ENCODE results near the gene FAM163A. TPM values are rescaled to one million over a fixed set of nuclear protein-coding genes. Genes with fewer than 3 reads are reported as not detected.

Gene FAM163A
- total RNA-seq, 1 donor from 2014 or later = 0.17 TPM

DNA sequence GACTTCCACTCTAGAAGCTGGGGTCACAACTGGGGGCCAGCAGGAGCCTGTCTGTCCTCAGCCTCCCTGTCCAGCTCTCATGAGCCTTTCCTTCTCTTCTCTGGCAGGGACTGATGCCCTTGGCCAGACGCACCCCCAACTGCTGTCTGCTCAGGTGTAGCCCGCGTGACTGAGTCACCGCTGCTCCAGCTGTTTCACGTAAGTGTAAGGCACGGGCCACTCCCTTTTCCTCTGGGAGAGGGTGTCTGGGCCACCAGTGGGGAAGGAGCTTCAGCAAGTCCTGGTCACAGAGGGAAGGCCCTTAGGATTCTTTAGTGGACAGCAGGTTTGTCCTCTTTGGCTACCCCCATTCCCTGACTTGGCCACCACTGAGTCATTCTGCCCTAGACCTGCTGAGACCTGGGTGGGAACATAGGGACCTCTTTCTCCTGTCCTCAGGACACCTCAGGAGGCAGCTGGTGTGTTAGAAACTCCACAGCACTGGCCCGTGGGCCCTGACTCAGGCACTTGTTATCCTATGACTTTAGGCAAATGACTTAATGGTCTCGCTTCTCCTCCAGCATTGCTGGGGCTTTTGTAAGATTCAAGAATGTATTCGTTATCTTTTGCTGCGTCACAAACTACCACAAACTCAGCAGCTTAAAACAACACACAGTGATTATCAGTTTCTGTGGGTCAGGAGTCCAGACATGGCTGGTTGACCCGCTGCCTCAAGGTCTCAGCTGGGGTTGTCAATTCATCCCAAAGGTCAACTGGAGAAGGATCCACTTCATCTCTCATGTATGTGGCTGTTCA lies 64.8 kb downstream of the FAM163A start:
- Histone ChIP-seq H3K36me3 (ENCODE audit: control insufficient read depth, insufficient read depth, low read length) (no peaks in the 10 kb centered on the region), H3K27me3 (ENCODE audit: control insufficient read depth, insufficient read depth, low read length) (peaks cover 17% of the 10 kb centered on the region), H3K4me3 (ENCODE audit: low read depth, low read length) (no peak overlapping the region)
- TF ChIP-seq, protein P1, sequence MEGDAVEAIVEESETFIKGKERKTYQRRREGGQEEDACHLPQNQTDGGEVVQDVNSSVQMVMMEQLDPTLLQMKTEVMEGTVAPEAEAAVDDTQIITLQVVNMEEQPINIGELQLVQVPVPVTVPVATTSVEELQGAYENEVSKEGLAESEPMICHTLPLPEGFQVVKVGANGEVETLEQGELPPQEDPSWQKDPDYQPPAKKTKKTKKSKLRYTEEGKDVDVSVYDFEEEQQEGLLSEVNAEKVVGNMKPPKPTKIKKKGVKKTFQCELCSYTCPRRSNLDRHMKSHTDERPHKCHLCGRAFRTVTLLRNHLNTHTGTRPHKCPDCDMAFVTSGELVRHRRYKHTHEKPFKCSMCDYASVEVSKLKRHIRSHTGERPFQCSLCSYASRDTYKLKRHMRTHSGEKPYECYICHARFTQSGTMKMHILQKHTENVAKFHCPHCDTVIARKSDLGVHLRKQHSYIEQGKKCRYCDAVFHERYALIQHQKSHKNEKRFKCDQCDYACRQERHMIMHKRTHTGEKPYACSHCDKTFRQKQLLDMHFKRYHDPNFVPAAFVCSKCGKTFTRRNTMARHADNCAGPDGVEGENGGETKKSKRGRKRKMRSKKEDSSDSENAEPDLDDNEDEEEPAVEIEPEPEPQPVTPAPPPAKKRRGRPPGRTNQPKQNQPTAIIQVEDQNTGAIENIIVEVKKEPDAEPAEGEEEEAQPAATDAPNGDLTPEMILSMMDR (IDR thresholded peaks at IDR 0.05; ENCODE audit: insufficient read depth, low read length, poor library complexity, severe bottlenecking) = no peak
- peak; percentile 41 for DNase-seq (ENCODE audit: low read depth)

DNA sequence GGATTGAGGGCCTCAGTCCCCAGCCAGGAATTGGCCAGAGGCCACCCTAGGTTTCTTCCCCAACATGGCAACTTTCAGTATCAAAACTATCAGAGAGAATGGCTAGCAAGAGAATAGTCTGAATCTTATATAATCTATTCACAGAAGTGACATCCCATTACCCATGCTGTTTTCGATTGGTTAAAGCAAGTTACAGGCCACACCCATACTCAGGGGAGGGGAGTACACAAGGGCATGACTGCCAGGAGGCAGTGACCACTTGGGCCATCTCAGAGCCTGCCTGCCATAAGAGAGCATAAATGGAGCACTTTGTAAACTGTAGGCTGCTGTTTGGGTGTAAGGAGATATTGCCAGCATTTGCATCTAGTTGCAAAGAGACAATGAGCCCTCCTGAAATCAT lies 65.4 kb downstream of the FAM163A start:
- TF ChIP-seq, protein P1 (IDR thresholded peaks at IDR 0.05; ENCODE audit: insufficient read depth, low read length, poor library complexity, severe bottlenecking) = no peak
- H3K36me3 ChIP-seq (ENCODE audit: control insufficient read depth, insufficient read depth, low read length) = no peaks in the 10 kb centered on the region
- no peak for DNase-seq (ENCODE audit: low read depth)
- no peak overlapping the region for H3K4me3 ChIP-seq (ENCODE audit: low read depth, low read length)
- peaks cover 20% of the 10 kb centered on the region for H3K27me3 ChIP-seq (ENCODE audit: control insufficient read depth, insufficient read depth, low read length)

DNA sequence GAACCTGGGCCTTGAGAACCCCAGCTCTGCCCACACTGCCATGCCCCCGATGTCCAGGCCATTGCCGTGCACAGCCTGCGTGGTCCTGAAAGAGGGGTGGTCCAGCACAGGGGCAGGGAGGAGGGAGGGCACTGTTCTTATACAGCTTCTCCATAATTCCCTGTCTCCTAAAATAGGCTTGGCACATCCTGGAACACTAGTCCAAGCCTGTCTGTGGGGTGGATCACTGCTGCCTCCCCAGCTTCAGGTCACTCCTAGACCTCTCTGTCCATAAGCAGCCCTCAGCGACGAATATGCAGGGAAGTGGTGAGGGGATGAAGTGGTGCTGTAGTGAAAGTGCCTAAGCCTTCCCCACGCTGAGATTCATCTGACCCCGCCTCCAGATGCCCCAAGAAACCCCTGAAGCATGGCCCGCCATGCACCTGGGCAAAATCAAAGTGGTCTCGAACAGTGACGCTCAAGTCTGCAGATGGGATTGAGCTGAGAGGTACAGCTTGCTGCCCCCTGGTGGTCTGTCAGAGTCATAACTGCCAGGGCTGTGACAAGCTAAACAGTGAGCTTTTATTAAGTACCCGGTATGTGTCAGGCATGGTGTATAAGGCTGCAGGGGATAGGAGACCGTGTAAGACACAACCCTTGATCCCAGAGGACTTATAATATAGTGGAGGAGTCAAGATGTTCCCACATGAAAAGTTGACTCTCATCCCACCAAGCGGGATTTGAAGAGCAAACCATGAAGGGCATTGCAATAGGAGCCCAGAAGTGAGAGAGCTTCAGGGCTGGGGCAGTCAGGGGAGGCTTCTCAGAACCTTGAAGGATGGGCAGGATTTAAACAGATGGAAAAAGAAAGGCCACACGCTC lies 66.6 kb downstream of the FAM163A start:
- no peak overlapping the region for H3K4me3 ChIP-seq (ENCODE audit: low read depth, low read length)
- TF ChIP-seq, protein P1 (IDR thresholded peaks at IDR 0.05; ENCODE audit: insufficient read depth, low read length, poor library complexity, severe bottlenecking) = peak; percentile 88
- H3K36me3 ChIP-seq (ENCODE audit: control insufficient read depth, insufficient read depth, low read length) = no peaks in the 10 kb centered on the region
- H3K27me3 ChIP-seq (ENCODE audit: control insufficient read depth, insufficient read depth, low read length) = peaks cover 27% of the 10 kb centered on the region
- no peak for DNase-seq (ENCODE audit: low read depth)

- DNase-seq (ENCODE audit: low read depth) = no peak
- peaks cover 27% of the 10 kb centered on the region for H3K27me3 ChIP-seq (ENCODE audit: control insufficient read depth, insufficient read depth, low read length)
- H3K36me3 ChIP-seq (ENCODE audit: control insufficient read depth, insufficient read depth, low read length) = no peaks in the 10 kb centered on the region
- H3K4me3 ChIP-seq (ENCODE audit: low read depth, low read length) = no peak overlapping the region
- TF ChIP-seq, protein P1 (IDR thresholded peaks at IDR 0.05; ENCODE audit: insufficient read depth, low read length, poor library complexity, severe bottlenecking) = no peak
Measured at GRCh38 chr1:179810367-179810715, 67.2 kb downstream of the FAM163A start.

GRCh38 chr1:179812501-179813292 lies 69.6 kb downstream of the FAM163A start:
- peaks cover 27% of the 10 kb centered on the region for H3K27me3 ChIP-seq (ENCODE audit: control insufficient read depth, insufficient read depth, low read length)
- no peaks in the 10 kb centered on the region for H3K36me3 ChIP-seq (ENCODE audit: control insufficient read depth, insufficient read depth, low read length)

More at GRCh38 chr1:179812501-179813292, 69.6 kb downstream of the FAM163A start:
- no peak for DNase-seq (ENCODE audit: low read depth)
- H3K4me3 ChIP-seq (ENCODE audit: low read depth, low read length) = no peak overlapping the region
- TF ChIP-seq, protein P1 (IDR thresholded peaks at IDR 0.05; ENCODE audit: insufficient read depth, low read length, poor library complexity, severe bottlenecking) = no peak
